Activated B cell treated with CpG ODN at 0.5 μM for 24 hours (primary cell): ENCODE data around the gene RABL3. TPM values are rescaled to one million over a fixed set of nuclear protein-coding genes. Genes with fewer than 3 reads are reported as not detected.

Experiments
- ATAC-seq: fragments of 200-7000 bp; cut with Tn5 transposase; one replicate; pipeline ENCODE4 v1.10.0; 2021; ENCODE audit warnings: low read depth, mild to moderate bottlenecking, moderate library complexity
- CTCF ChIA-PET: fragments of 350-600 bp; sonication (Branson Sonifier 250); formaldehyde crosslinking; loops from one replicate; lab custom pipeline; 2021; ENCODE audit warnings: antibody characterized with exemption; lab: Charles Lee
- POLR2A ChIA-PET: fragments of 350-600 bp; sonication (Branson Sonifier 250); formaldehyde crosslinking; loops from one replicate; lab custom pipeline; 2021; ENCODE audit warnings: antibody characterized with exemption; lab: Charles Lee
- DNase-seq: peaks from one replicate; pipeline ENCODE4 v3.0.0; 2022
- H3K27ac Mint-ChIP-seq: one replicate; pipeline ENCODE4 v1.8.0; 2020; ENCODE audit warnings: mixed read lengths
- H3K27me3 Mint-ChIP-seq: one replicate; pipeline ENCODE4 v1.8.0; 2021; ENCODE audit warnings: mixed read lengths
- H3K36me3 Mint-ChIP-seq: one replicate; pipeline ENCODE4 v1.8.0; 2021; ENCODE audit warnings: low read depth, mixed read lengths
- H3K4me1 Mint-ChIP-seq: one replicate; pipeline ENCODE4 v1.8.0; 2021; ENCODE audit warnings: mixed read lengths
- H3K4me3 Mint-ChIP-seq: one replicate; pipeline ENCODE4 v1.8.0; 2020; ENCODE audit warnings: mild to moderate bottlenecking, mixed read lengths
- H3K9me3 Mint-ChIP-seq: one replicate; pipeline ENCODE4 v1.8.0; 2020; ENCODE audit warnings: mixed read lengths
- intact Hi-C: fragments of 100-400 bp; cut with micrococcal nuclease; formaldehyde crosslinking; loops from one replicate; pipeline ENCODE4 v1.15.1; 2024
- total RNA-seq: library from RNA; stranded (reverse); gene quantifications from 2 replicates; pipeline ENCODE4 v1.2.3, GENCODE V29; 2022
- TF ChIP-seq, protein P1 (sequence below): fragments of 200-600 bp; IDR thresholded peaks from one replicate; pipeline ENCODE4 v1.8.0; 2022; ENCODE audit warnings: antibody characterized with exemption, mild to moderate bottlenecking

The RABL3 gene
- total RNA-seq, 1 donor from 2014 or later = 29.9 TPM

DNA sequence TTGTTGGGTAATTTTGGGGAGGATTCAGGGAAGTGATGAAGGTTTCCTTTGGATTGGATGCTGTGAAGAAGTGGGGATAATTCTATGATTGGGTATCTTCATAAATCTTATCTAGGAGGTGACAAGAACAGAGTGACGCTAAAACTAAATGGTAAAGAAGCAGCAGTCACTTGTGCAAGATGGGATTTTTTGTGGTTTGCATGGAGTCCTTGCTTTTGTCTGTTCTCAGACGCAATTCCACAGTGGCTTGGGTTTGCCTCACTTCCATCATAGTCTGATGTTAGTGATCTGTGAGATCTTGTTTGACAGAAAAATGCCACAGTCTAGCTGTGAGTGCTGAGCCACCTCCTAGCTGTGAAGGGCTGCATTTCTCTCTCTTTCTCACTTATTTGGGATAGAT lies 27.1 kb upstream of the RABL3 start:
- H3K4me1 Mint-ChIP-seq = peaks cover 14% of the 10 kb centered on the region

DNA sequence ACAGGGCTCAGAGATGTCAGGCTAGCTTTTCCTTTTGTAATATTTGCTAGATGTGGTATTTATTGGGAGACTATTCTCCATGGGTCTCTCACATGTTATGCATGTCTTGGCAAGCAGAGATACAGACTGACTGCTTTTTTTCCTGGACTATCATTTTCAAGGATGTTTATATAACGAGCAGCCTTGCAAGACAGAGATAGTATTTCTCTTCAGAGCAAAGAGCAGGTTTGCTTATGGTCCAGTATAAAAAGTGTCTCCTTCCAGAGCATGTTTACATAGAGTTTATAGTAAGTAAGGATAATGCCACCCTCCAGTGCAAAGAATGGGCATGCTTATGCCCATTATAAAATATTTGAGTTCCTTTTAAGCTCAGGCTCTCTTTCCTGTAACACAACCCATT lies 24.8 kb upstream of the RABL3 start:
- intact Hi-C loops = no loop called here
- H3K27me3 Mint-ChIP-seq = no peaks in the 10 kb centered on the region
- CTCF ChIA-PET = no interaction called here
- H3K9me3 Mint-ChIP-seq = no peaks in the 10 kb centered on the region
- no peak for DNase-seq
- peaks cover 28% of the 10 kb centered on the region for H3K4me1 Mint-ChIP-seq
- TF ChIP-seq, protein P1, sequence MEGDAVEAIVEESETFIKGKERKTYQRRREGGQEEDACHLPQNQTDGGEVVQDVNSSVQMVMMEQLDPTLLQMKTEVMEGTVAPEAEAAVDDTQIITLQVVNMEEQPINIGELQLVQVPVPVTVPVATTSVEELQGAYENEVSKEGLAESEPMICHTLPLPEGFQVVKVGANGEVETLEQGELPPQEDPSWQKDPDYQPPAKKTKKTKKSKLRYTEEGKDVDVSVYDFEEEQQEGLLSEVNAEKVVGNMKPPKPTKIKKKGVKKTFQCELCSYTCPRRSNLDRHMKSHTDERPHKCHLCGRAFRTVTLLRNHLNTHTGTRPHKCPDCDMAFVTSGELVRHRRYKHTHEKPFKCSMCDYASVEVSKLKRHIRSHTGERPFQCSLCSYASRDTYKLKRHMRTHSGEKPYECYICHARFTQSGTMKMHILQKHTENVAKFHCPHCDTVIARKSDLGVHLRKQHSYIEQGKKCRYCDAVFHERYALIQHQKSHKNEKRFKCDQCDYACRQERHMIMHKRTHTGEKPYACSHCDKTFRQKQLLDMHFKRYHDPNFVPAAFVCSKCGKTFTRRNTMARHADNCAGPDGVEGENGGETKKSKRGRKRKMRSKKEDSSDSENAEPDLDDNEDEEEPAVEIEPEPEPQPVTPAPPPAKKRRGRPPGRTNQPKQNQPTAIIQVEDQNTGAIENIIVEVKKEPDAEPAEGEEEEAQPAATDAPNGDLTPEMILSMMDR = no peak
- peaks cover 16% of the 10 kb centered on the region for H3K36me3 Mint-ChIP-seq
- POLR2A ChIA-PET = no interaction called here
- ATAC-seq = no peak
- H3K27ac Mint-ChIP-seq = no peak overlapping the region
- H3K4me3 Mint-ChIP-seq = no peak overlapping the region

More for the DNA sequence above, 27.1 kb upstream of the RABL3 start:
- no peak overlapping the region for H3K4me3 Mint-ChIP-seq
- no peaks in the 10 kb centered on the region for H3K27me3 Mint-ChIP-seq
- no peaks in the 10 kb centered on the region for H3K9me3 Mint-ChIP-seq
- TF ChIP-seq, protein P1 = no peak
- CTCF ChIA-PET = no interaction called here
- H3K27ac Mint-ChIP-seq = no peak overlapping the region
- H3K36me3 Mint-ChIP-seq = peaks cover 21% of the 10 kb centered on the region
- ATAC-seq = no peak
- intact Hi-C loops = no loop called here
- DNase-seq = no peak
- POLR2A ChIA-PET = no interaction called here

DNA sequence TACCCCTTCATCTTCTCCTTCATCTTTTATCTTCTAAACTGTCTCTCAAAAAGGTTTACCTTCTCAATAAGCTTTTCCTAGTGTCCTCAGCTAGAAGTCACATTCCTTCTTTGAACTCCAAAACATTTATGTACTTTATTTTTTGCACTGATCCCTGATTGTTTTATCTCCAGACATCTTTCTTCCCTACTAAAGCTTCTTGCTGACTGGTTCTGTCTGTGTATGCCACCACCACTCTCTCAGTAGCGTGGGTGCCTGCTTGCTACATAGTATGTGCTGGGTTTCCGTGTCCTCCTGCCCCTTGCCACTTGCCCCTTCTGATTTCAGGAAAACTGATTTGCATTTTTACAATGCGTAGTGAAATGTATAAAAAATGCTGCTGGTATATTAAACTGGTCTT lies 24.3 kb upstream of the RABL3 start:
- DNase-seq (no peak), ATAC-seq (no peak)
- no peak overlapping the region for H3K4me3 Mint-ChIP-seq
- ChIA-PET POLR2A (no interaction called here), CTCF (no interaction called here)
- no peaks in the 10 kb centered on the region for H3K27me3 Mint-ChIP-seq
- TF ChIP-seq, protein P1 = no peak
- peaks cover 30% of the 10 kb centered on the region for H3K4me1 Mint-ChIP-seq
- intact Hi-C loops = no loop called here
- H3K36me3 Mint-ChIP-seq = peaks cover 12% of the 10 kb centered on the region
- H3K9me3 Mint-ChIP-seq = no peaks in the 10 kb centered on the region
- no peak overlapping the region for H3K27ac Mint-ChIP-seq

DNA sequence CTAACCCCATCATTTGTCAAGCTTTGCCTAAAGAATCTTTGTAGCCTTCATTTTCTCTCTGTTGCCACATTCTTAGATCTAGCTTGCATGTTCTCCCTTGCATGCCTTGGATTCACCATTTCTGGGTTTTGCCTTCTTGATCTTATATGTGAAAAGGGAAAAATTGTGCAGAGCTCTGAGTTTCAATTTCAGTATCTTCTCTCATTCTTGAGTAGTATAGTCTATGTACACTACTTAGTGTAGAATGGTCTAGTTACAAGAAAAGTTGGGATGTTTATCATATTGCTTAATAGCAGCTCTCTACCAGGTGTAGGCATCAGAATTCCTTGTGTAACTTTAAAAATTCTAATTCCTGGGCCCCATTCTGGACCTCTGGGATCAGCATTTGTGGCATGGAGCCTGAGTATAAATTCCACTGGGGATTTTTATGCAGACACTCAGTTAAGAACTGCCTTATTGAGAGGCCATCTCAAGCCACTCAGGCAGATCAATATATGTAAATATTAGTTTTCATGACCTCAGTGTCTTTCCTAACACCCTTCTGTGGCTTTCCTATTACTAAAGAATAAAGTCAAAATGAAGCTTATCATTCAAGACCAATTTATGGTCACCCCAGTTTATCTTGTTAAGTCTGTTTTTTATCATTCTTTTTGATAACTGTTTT lies 23.6 kb upstream of the RABL3 start:
- H3K4me1 Mint-ChIP-seq = peaks cover 36% of the 10 kb centered on the region
- no peaks in the 10 kb centered on the region for H3K27me3 Mint-ChIP-seq
- TF ChIP-seq, protein P1 = no peak
- intact Hi-C loops = no loop called here
- no peak overlapping the region for H3K27ac Mint-ChIP-seq
- ChIA-PET POLR2A (no interaction called here), CTCF (no interaction called here)
- no peak for ATAC-seq
- no peak for DNase-seq
- peaks cover 6% of the 10 kb centered on the region for H3K36me3 Mint-ChIP-seq
- no peaks in the 10 kb centered on the region for H3K9me3 Mint-ChIP-seq
- H3K4me3 Mint-ChIP-seq = no peak overlapping the region

DNA sequence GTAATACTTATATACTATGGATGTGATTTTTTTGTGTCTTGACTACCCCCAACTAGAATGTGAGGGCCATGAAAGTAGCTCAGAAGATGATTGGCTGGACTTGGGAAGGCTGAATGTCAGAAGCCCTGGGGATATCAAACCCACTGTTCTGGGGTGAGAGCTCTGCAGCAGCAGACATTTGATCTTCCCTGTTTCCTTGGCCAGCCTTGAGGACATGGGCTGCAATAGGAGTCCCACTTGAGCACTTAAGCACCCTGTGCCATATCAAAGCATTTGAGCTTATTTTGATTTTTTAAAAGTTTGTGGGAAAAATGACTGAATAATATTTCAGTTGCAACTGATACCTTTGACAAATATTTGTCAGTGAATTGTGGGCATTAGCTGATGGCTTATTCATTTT lies 21.9 kb upstream of the RABL3 start:
- H3K9me3 Mint-ChIP-seq = no peaks in the 10 kb centered on the region
- ChIA-PET CTCF (no interaction called here), POLR2A (no interaction called here)
- no peak overlapping the region for H3K4me3 Mint-ChIP-seq
- H3K36me3 Mint-ChIP-seq = peaks cover 3% of the 10 kb centered on the region
- ATAC-seq = no peak
- intact Hi-C loops = no loop called here
- no peaks in the 10 kb centered on the region for H3K27me3 Mint-ChIP-seq
- no peak for DNase-seq
- TF ChIP-seq, protein P1 = no peak
- peaks cover 48% of the 10 kb centered on the region for H3K4me1 Mint-ChIP-seq
- H3K27ac Mint-ChIP-seq = no peak overlapping the region
